Activated CD8-positive, alpha-beta memory T cell treated with anti-CD3 and anti-CD28 coated beads, Interleukin-2, amount 50 U/mL, for 48 hours (primary cell): ENCODE data around the gene EVI5L.

Experiments used
- DNase-seq: peaks from one replicate; pipeline ENCODE4 v3.0.0-alpha.2; 2020

EVI5L gene

DNA sequence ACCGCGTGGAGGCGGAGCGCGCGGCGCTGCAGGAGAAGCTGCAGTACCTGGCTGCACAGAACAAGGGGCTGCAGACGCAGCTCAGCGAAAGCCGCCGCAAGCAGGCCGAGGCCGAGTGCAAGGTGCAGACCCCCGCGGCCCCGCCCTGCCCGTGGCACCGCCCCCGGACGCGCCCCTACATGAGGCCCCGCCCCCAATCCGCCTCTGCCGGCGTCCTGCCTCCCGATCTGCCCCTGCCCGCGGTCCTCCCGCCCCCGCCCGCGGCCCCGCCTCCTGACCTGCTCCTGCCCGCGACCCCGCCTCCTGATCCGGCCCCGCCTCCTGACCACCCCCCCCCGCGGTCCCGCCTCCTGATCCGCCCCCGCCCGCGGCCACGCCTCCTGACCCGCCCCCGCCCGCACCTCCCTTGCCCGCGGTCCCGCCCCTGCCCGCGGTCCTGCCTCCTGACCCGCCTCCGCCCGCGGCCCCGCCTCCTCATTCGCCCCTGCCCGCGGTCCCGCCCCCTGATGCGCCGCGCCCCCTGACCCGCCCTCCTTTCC is 32.5 kb downstream of the EVI5L start:
- DNase-seq, result peak; percentile 85

- no peak for DNase-seq
Measured at GRCh38 chr19:7863157-7863970, 33.3 kb downstream of the EVI5L start.

- DNase-seq, result no peak
Measured at GRCh38 chr19:7863971-7864689, 34.1 kb downstream of the EVI5L start.

GRCh38 chr19:7864690-7865074 is 34.7 kb downstream of the EVI5L start:
- DNase-seq, result no peak

- no peak for DNase-seq
Measured at GRCh38 chr19:7865262-7865911, 35.4 kb downstream of the EVI5L start.

GRCh38 chr19:7866399-7867091 is 36.5 kb downstream of the EVI5L start:
- no peak for DNase-seq

GRCh38 chr19:7867092-7867844 is 37.2 kb downstream of the EVI5L start:
- DNase-seq, result no peak

DNA sequence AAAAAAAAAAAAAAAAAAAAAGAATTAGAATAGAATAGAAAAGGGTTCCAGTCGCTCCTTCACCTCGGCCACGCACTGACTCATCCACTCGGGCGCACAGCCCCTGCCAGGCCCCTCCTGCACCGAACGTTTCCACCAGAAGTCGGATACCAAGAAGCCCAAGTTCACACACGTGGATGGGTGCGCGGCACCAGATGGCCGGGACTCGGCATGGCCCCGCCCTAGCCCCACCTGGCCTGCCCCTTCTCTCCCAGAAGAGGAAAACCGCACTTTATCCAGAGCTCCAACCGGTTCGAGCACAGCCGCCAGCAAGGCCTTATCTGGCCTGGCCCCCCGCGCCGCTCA is 38.3 kb downstream of the EVI5L start:
- DNase-seq, result no peak

DNA sequence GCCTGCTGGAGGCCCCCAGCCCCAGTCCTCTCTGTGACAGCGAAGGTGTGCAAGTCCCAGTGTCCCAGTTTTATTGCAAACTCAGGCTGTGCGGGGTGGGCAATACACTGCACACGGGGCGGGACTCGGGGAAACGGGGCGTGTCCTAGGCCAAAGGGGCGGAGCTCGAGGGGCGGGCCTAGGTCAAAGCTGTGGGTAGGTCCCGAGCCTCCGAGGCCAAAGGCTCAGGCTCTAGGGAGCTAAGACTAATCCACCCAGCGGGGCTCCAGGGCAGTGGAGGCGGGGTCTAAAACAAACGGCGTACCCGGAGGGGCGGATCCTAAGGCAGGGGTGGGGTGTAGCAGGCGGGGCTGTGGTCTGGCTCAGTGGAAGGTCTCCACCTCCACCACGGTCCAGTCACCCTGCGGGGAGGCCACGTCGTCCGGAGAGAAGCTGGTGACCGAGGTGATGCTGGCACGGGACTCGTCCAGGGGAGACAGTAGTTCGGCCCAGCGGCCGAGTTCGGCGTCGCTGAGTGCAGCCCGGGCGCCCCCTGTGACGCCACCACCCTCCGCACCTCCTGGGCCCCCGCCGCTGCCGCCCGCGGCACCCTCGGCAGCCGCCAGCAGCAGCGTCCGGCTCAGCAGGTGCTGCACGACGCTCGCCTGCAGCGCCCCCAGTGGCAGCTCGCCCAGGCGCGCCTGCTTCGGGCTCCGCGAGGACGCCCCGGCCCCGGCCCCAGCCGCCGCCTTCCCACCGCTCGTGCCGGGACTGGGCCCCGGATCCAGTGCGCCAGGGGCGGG is 38.8 kb downstream of the EVI5L start:
- peak; percentile 88 for DNase-seq

DNA sequence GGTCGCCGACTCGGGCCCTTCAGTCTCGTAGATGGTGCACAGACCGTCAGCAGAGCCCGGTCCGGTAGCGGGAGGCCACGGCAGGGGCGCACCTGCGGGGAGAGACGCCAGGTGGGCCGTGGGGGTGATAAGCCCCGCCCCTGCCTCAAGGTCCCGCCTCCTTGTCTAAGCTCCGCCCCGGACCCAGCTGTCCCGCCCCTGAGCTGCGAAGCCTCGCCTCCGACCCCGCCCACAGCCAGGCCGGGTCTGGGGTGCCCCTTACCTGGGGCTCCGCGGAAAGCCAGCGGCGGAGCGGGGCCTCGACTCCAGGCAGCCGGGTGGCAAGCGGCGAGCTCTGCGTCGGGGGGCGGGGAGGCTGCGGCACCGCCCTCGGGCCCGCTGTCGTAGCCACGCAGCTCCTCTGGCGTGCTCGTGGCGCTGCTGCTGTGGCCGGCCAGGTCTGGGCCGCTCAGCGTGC is 39.5 kb downstream of the EVI5L start:
- DNase-seq, result peak; percentile 93

- peak; percentile 74 for DNase-seq
Measured at GRCh38 chr19:7869910-7870511, 40.0 kb downstream of the EVI5L start.

GRCh38 chr19:7870571-7871436 is 40.8 kb downstream of the EVI5L start:
- DNase-seq, result peak; percentile 82

DNA sequence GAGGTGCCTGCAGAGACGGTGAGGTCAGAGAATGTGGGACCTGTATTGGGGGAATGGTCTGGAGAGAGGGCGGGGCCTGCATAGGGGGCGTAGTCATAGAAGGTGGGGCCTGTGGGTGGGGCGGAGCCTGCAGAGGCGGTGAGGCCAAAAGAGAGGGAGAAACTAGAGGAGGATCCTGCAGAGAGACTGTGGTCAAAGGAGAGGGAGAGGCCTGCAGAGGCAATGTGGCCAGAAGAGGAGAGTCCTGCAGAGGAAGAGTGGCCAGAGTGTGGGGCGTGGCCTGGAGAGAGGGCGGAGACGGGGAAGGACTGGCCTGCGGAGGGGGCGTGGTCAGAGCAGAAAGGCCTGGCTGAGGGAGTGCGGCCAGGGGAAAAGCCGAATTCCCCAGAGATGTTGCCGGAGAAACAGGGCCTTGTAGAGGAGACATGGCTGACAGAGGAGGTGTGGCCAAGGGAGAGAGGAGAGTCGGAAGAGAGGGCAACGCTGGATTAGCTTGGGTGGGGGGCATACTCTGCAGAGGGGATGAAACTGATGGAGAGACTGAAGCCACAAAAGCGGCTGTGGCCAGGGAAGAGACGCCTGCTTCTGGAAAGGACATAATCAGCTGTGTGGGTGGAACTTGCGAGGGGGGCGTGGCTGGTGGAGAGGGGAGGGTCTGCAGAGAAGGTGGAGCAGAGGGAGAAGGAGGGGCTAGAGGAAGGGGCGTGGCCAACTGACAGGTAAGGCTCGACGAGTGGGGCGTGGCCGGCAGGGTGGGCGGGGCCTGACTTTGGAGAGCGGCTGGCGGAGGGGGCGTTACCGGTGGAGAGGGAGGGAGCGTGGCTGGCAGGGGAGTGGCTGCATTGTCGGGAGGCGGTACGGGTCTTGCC is 41.7 kb downstream of the EVI5L start:
- DNase-seq, result peak; percentile 93

GRCh38 chr19:7872306-7873204 is 42.5 kb downstream of the EVI5L start:
- DNase-seq, result no peak

- no peak for DNase-seq
Measured at GRCh38 chr19:7873304-7874075, 43.5 kb downstream of the EVI5L start.

- DNase-seq, result no peak
Measured at GRCh38 chr19:7874076-7874896, 44.3 kb downstream of the EVI5L start, which contains the start of gene PRR36. Gene PRR36 (minus strand): TSS chr19:7874390. CDS start chr19:7873689, 701 bp downstream.
